Activated CD4-positive, alpha-beta T cell treated with anti-CD3 and anti-CD28 coated beads, Interleukin-2, amount 50 U/mL, for 16 hours (primary cell): Measurements from ENCODE around the gene MED14.
"Not testable (repeated sequence)": the region's sequence is repeated elsewhere in the genome, so short reads cannot be mapped to it uniquely, and the experiment has no call there.

Source experiments
- DNase-seq: peaks from one replicate; pipeline ENCODE4 v3.0.0-alpha.2; 2020

Gene MED14

GRCh38 chrX:40735325-40736169, at the start of gene MED14:
MED14 (minus strand) TSS chrX:40735542; CDS start chrX:40735412, 130 bp downstream.
- DNase-seq: peak; percentile 94

GRCh38 chrX:40784516-40785151, 49.3 kb upstream of the MED14 start:
- peak; percentile 2 for DNase-seq

GRCh38 chrX:40782644-40783259, 47.4 kb upstream of the MED14 start:
- not testable (repeated sequence) for DNase-seq

GRCh38 chrX:40780951-40781350, 45.6 kb upstream of the MED14 start:
- DNase-seq: no peak

- DNase-seq: no peak
Measured at GRCh38 chrX:40780082-40780481, 44.7 kb upstream of the MED14 start.

GRCh38 chrX:40778861-40779575, 43.7 kb upstream of the MED14 start:
- no peak for DNase-seq

GRCh38 chrX:40773809-40774208, 38.5 kb upstream of the MED14 start:
- DNase-seq: no peak

- no peak for DNase-seq
Measured at GRCh38 chrX:40773188-40773587, 37.8 kb upstream of the MED14 start.

- no peak for DNase-seq
Measured at GRCh38 chrX:40772290-40772689, 36.9 kb upstream of the MED14 start.

GRCh38 chrX:40761762-40762161, 26.4 kb upstream of the MED14 start:
- DNase-seq: no peak

GRCh38 chrX:40759374-40759773, 24.0 kb upstream of the MED14 start:
- no peak for DNase-seq

- no peak for DNase-seq
Measured at GRCh38 chrX:40757058-40757457, 21.7 kb upstream of the MED14 start.

GRCh38 chrX:40755291-40756249, 20.2 kb upstream of the MED14 start:
- DNase-seq: no peak

GRCh38 chrX:40749681-40750494, 14.5 kb upstream of the MED14 start:
- DNase-seq: no peak

- no peak for DNase-seq
Measured at GRCh38 chrX:40748977-40749376, 13.6 kb upstream of the MED14 start.

- DNase-seq: no peak
Measured at GRCh38 chrX:40746521-40746920, 11.2 kb upstream of the MED14 start.

GRCh38 chrX:40736170-40736505, 796 bp upstream of the MED14 start:
- DNase-seq: no peak

GRCh38 chrX:40734971-40735324, 394 bp downstream of the MED14 start:
- peak; percentile 16 for DNase-seq

GRCh38 chrX:40733706-40734105, 1.6 kb downstream of the MED14 start:
- DNase-seq: no peak

- DNase-seq: not testable (repeated sequence)
Measured at GRCh38 chrX:40732499-40732898, 2.8 kb downstream of the MED14 start.
